ENCODE data around the gene TJP2. TPM values are rescaled to one million over a fixed set of nuclear protein-coding genes. Genes with fewer than 3 reads are reported as not detected.

The TJP2 gene
- total and polyA plus RNA-seq, 10 of the 15 experiments (the other 5 are each of a cell fraction or from before 2014, with no cell fraction given), result 6.4 to 59.9 (median 29.7) TPM

DNA sequence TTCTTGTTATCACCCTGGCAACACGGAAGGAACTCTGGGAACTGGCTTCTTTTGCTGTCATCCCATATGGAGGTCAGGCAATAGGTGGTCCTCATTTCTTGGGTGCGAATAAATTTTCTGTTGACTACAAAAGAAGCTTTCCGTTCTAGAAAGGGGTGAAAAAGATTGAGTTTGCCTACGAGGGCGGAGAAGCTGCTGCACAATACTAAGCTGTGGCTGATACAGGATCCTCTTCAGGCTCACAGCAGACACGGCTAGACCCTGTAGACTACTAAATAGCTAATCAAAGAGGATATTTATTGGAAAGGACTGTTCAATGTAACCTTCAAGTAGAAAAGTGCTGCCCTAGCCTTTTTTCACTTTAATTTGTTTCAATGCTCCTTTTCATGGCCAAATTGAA is 58.1 kb downstream of the TJP2 start:
- RAD21 ChIA-PET (ENCODE audit: unreplicated experiment), result interaction anchor here (0.6 kb wide), 1 partner anchor 74 kb away, joined by 5 read pairs; no protein-coding TSS in a partner anchor
- no peak for ATAC-seq
- H2AFZ ChIP-seq (ENCODE audit: control insufficient read depth, low read depth, low read length), result no peak overlapping the region
- no peak overlapping the region for H3K4me2 ChIP-seq (ENCODE audit: control insufficient read depth, insufficient read depth)
- H3K36me3 ChIP-seq (ENCODE audit: control insufficient read depth in 2 of 2, insufficient read depth in 2 of 2, low read length in 1 of 2), result peaks cover 4 to 24% of the 10 kb centered on the region in 2 experiments
- no peak overlapping the region for H3K9ac ChIP-seq (ENCODE audit: control insufficient read depth, insufficient read depth, low read length)
- H4K20me1 ChIP-seq (ENCODE audit: control insufficient read depth, insufficient read depth), result no peaks in the 10 kb centered on the region
- intact Hi-C loops (cut with micrococcal nuclease; ENCODE audit: unreplicated experiment) (no loop called here), in situ Hi-C loops (cut with MboI) (no loop called here)
- CTCF ChIA-PET, result no interaction called here
- no peak overlapping the region for H3K27ac ChIP-seq (ENCODE audit: control insufficient read depth, insufficient read depth)
- no peak for FAIRE-seq
- SMC1A ChIA-PET (ENCODE audit: uncharacterized antibody, unreplicated experiment), result no interaction called here
- no peak for DNase-seq (ENCODE audit: low read depth, low spot score)
- POLR2A ChIA-PET, result no interaction called here
- WGBS (ENCODE audit: insufficient coverage, insufficient replicate concordance, low lambda C conversion rate, missing lambda C conversion rate), result 96% methylated on average over 6 of the region's 6 CpGs
- no peaks in the 10 kb centered on the region for H3K4me1 ChIP-seq (ENCODE audit: control insufficient read depth, insufficient read depth, low read length)
- no peak overlapping the region for H3K4me3 ChIP-seq
- H3K79me2 ChIP-seq (ENCODE audit: control insufficient read depth, insufficient read depth, low read length), result no peaks in the 10 kb centered on the region
- no peaks in the 10 kb centered on the region for H3K27me3 ChIP-seq (replicated peaks in 1 of 2; ENCODE audit: control insufficient read depth in 2 of 2, insufficient read depth in 2 of 2, low read length in 1 of 2)
- no peaks in the 10 kb centered on the region for H3K9me3 ChIP-seq (replicated peaks; ENCODE audit: control insufficient read depth, insufficient read depth, low read length)
- no TSS peak for BruUV-seq (replicated peaks)
- TF ChIP-seq SMC3 (IDR thresholded peaks at IDR 0.05; ENCODE audit: borderline replicate concordance, low read length), result no peak
- no peak for TF ChIP-seq NR2C2 (IDR thresholded peaks at IDR 0.05; ENCODE audit: borderline replicate concordance, control insufficient read depth, insufficient read length, low read depth)
- TF ChIP-seq, protein P1, sequence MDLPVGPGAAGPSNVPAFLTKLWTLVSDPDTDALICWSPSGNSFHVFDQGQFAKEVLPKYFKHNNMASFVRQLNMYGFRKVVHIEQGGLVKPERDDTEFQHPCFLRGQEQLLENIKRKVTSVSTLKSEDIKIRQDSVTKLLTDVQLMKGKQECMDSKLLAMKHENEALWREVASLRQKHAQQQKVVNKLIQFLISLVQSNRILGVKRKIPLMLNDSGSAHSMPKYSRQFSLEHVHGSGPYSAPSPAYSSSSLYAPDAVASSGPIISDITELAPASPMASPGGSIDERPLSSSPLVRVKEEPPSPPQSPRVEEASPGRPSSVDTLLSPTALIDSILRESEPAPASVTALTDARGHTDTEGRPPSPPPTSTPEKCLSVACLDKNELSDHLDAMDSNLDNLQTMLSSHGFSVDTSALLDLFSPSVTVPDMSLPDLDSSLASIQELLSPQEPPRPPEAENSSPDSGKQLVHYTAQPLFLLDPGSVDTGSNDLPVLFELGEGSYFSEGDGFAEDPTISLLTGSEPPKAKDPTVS (IDR thresholded peaks at IDR 0.05; ENCODE audit: low read depth, low read length), result no peak
- no peak for TF ChIP-seq RAD51 (IDR thresholded peaks at IDR 0.05)
- TF ChIP-seq, protein P2, sequence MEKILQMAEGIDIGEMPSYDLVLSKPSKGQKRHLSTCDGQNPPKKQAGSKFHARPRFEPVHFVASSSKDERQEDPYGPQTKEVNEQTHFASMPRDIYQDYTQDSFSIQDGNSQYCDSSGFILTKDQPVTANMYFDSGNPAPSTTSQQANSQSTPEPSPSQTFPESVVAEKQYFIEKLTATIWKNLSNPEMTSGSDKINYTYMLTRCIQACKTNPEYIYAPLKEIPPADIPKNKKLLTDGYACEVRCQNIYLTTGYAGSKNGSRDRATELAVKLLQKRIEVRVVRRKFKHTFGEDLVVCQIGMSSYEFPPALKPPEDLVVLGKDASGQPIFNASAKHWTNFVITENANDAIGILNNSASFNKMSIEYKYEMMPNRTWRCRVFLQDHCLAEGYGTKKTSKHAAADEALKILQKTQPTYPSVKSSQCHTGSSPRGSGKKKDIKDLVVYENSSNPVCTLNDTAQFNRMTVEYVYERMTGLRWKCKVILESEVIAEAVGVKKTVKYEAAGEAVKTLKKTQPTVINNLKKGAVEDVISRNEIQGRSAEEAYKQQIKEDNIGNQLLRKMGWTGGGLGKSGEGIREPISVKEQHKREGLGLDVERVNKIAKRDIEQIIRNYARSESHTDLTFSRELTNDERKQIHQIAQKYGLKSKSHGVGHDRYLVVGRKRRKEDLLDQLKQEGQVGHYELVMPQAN (conservative IDR thresholded peaks at IDR 0.05), result no peak

All from GM12878 (cell line).